GM21515 (cell line): ENCODE measurements around the gene MYO19.
"Not testable (repeated sequence)": the region's sequence is repeated elsewhere in the genome, so short reads cannot be mapped to it uniquely, and the experiment has no call there.

ENCODE experiments used
- ATAC-seq: cut with Tn5 transposase; IDR thresholded peaks from one replicate; pipeline ENCODE4 v1.9.1; 2021; ENCODE audit not compliant: unreplicated experiment

MYO19 gene

GRCh38 chr17:36532435-36532975 is 2.2 kb downstream of the MYO19 start:
- no peak for ATAC-seq

GRCh38 chr17:36529121-36529520 is 5.5 kb downstream of the MYO19 start:
- no peak for ATAC-seq

GRCh38 chr17:36527621-36528250 is 6.9 kb downstream of the MYO19 start:
- ATAC-seq: no peak

- no peak for ATAC-seq
These were observed 8.8 kb downstream of the MYO19 start for GRCh38 chr17:36525888-36526287.

- no peak for ATAC-seq
These were observed 9.6 kb downstream of the MYO19 start for GRCh38 chr17:36525113-36525512.

- no peak for ATAC-seq
These were observed 10.2 kb downstream of the MYO19 start for GRCh38 chr17:36524428-36524876.

- ATAC-seq: no peak
These were observed 11.6 kb downstream of the MYO19 start for GRCh38 chr17:36523113-36523512.

- ATAC-seq: no peak
These were observed 18.8 kb downstream of the MYO19 start for GRCh38 chr17:36515837-36516236.

GRCh38 chr17:36514856-36515255 is 19.8 kb downstream of the MYO19 start:
- no peak for ATAC-seq

GRCh38 chr17:36512641-36513040 is 22.0 kb downstream of the MYO19 start:
- ATAC-seq: no peak

- no peak for ATAC-seq
These were observed 23.5 kb downstream of the MYO19 start for GRCh38 chr17:36511216-36511615.

GRCh38 chr17:36510636-36511035 is 24.0 kb downstream of the MYO19 start:
- ATAC-seq: no peak

- no peak for ATAC-seq
These were observed 25.2 kb downstream of the MYO19 start for GRCh38 chr17:36509272-36509985.

- not testable (repeated sequence) for ATAC-seq
These were observed 26.2 kb downstream of the MYO19 start for GRCh38 chr17:36508439-36508838.

- ATAC-seq: no peak
These were observed 27.4 kb downstream of the MYO19 start for GRCh38 chr17:36507266-36507665.

- no peak for ATAC-seq
These were observed 27.8 kb downstream of the MYO19 start for GRCh38 chr17:36506831-36507230.

- no peak for ATAC-seq
These were observed 28.3 kb downstream of the MYO19 start for GRCh38 chr17:36506249-36506826.

- no peak for ATAC-seq
These were observed 29.5 kb downstream of the MYO19 start for GRCh38 chr17:36505171-36505570.

- ATAC-seq: no peak
These were observed 30.5 kb downstream of the MYO19 start for GRCh38 chr17:36504156-36504545.

- no peak for ATAC-seq
These were observed 31.1 kb downstream of the MYO19 start for GRCh38 chr17:36503456-36504155.

GRCh38 chr17:36501963-36502362 is 32.7 kb downstream of the MYO19 start:
- no peak for ATAC-seq
